H9 (cell line): ENCODE measurements around the gene RPS26. TPM values are rescaled to one million over a fixed set of nuclear protein-coding genes. Genes with fewer than 3 reads are reported as not detected.

ENCODE experiments used
- DNase-seq: peaks from one replicate; pipeline ENCODE4 v3.0.0-alpha.2; 2017
- H2AFZ ChIP-seq: one replicate; pipeline ENCODE4 v1.6.1; 2013; ENCODE audit warnings: mild to moderate bottlenecking, low read length, control low read depth, moderate library complexity
- H2AK5ac ChIP-seq: 2 replicates; pipeline ENCODE4 v1.6.1; 2013; ENCODE audit warnings: low read length, control low read depth, mixed read lengths; ENCODE audit not compliant: insufficient read length
- H2BK120ac ChIP-seq: one replicate; pipeline ENCODE4 v1.6.1; 2013; ENCODE audit warnings: low read depth, mild to moderate bottlenecking, low read length, control low read depth, inconsistent platforms; ENCODE audit not compliant: poor library complexity, severe bottlenecking
- H2BK12ac ChIP-seq: 2 replicates; pipeline ENCODE4 v1.6.1; 2013; ENCODE audit warnings: low read length, control low read depth, mixed read lengths, low read depth; ENCODE audit not compliant: insufficient read length
- H2BK15ac ChIP-seq: 2 replicates; pipeline ENCODE4 v1.6.1; 2013; ENCODE audit warnings: low read depth, low read length, control low read depth
- H2BK20ac ChIP-seq: one replicate; pipeline ENCODE4 v1.6.1; 2013; ENCODE audit warnings: low read depth, mild to moderate bottlenecking, low read length, control low read depth, inconsistent platforms; ENCODE audit not compliant: poor library complexity, severe bottlenecking
- H2BK5ac ChIP-seq: 2 replicates; pipeline ENCODE4 v1.6.1; 2013; ENCODE audit warnings: low read length, control low read depth, mixed read lengths; ENCODE audit not compliant: insufficient read length
- H3K14ac ChIP-seq: 2 replicates; pipeline ENCODE4 v1.6.1; 2013; ENCODE audit warnings: low read length, control low read depth; ENCODE audit not compliant: insufficient read depth
- H3K18ac ChIP-seq: 2 replicates; pipeline ENCODE4 v1.6.1; 2013; ENCODE audit warnings: low read depth, mild to moderate bottlenecking, mixed read lengths, low read length, control low read depth; ENCODE audit not compliant: insufficient read length
- H3K23ac ChIP-seq: 2 replicates; pipeline ENCODE4 v1.6.1; 2013; ENCODE audit warnings: low read length, control low read depth, mixed read lengths, low read depth; ENCODE audit not compliant: insufficient read length
- H3K23me2 ChIP-seq: 2 replicates; pipeline ENCODE4 v1.6.1; 2013; ENCODE audit warnings: low read depth, mild to moderate bottlenecking, mixed read lengths, low read length, control low read depth; ENCODE audit not compliant: insufficient read length, poor library complexity, severe bottlenecking
- H3K27ac ChIP-seq: 2 replicates; pipeline ENCODE4 v1.5.1; 2013; ENCODE audit warnings: low read length, control low read depth, mixed read lengths, low read depth; ENCODE audit not compliant: insufficient read length
- H3K27me3 ChIP-seq: 2 replicates; pipeline ENCODE4 v1.6.1; 2013; ENCODE audit warnings: low read length, control low read depth, inconsistent platforms; ENCODE audit not compliant: insufficient read depth
- H3K4ac ChIP-seq: 2 replicates; pipeline ENCODE4 v1.6.1; 2013; ENCODE audit warnings: low read depth, mild to moderate bottlenecking, control low read depth, inconsistent platforms, low read length, moderate library complexity
- H3K4me1 ChIP-seq: 2 replicates; pipeline ENCODE4 v1.6.1; 2013; ENCODE audit warnings: low read length, control low read depth, inconsistent platforms; ENCODE audit not compliant: insufficient read depth
- H3K4me2 ChIP-seq: 2 replicates; pipeline ENCODE4 v1.6.1; 2013; ENCODE audit warnings: low read length, control low read depth, mixed read lengths; ENCODE audit not compliant: insufficient read length, insufficient read depth
- H3K56ac ChIP-seq: 2 replicates; pipeline ENCODE4 v1.6.1; 2013; ENCODE audit warnings: low read depth, mild to moderate bottlenecking, mixed read lengths, low read length, control low read depth; ENCODE audit not compliant: insufficient read length
- H3K79me1 ChIP-seq: 2 replicates; pipeline ENCODE4 v1.6.1; 2013; ENCODE audit warnings: low read depth, mild to moderate bottlenecking, moderate library complexity, low read length, control low read depth, inconsistent platforms; ENCODE audit not compliant: insufficient read depth, poor library complexity, severe bottlenecking
- H3K79me2 ChIP-seq: 2 replicates; pipeline ENCODE4 v1.6.1; 2013; ENCODE audit warnings: low read length, control low read depth, inconsistent platforms; ENCODE audit not compliant: insufficient read depth
- H3K9ac ChIP-seq: 2 replicates; pipeline ENCODE4 v1.6.1; 2013; ENCODE audit warnings: low read length, control low read depth, mixed read lengths; ENCODE audit not compliant: insufficient read length; ENCODE audit errors: extremely low read depth
- H3K9me3 ChIP-seq: one replicate; pipeline ENCODE4 v1.6.1; 2013; ENCODE audit warnings: low read depth, low read length, inconsistent platforms; ENCODE audit not compliant: control insufficient read depth
- H3T11ph ChIP-seq: one replicate; pipeline ENCODE4 v1.6.1; 2013; ENCODE audit warnings: mild to moderate bottlenecking, low read length, control low read depth, inconsistent platforms
- H4K20me1 ChIP-seq: one replicate; pipeline ENCODE4 v1.6.1; 2013; ENCODE audit not compliant: control insufficient read depth, insufficient read length, insufficient read depth
- H4K5ac ChIP-seq: 2 replicates; pipeline ENCODE4 v1.6.1; 2013; ENCODE audit warnings: low read depth, mild to moderate bottlenecking, mixed read lengths, low read length, control low read depth; ENCODE audit not compliant: insufficient read length
- H4K8ac ChIP-seq: replicated peaks from 2 replicates; pipeline ENCODE4 v1.6.1; 2013; ENCODE audit warnings: low read length, control low read depth, mixed read lengths, low read depth; ENCODE audit not compliant: insufficient read length
- H4K91ac ChIP-seq: 2 replicates; pipeline ENCODE4 v1.6.1; 2013; ENCODE audit warnings: low read depth, mild to moderate bottlenecking, moderate library complexity, mixed read lengths, low read length, control low read depth; ENCODE audit not compliant: insufficient read length
- H3K27ac Mint-ChIP-seq, 3 experiments: 2 replicates in 2 of 3; 3 replicates in 1 of 3; pipeline ENCODE4 v1.8.0; 2020 to 2021; ENCODE audit warnings: mixed read lengths in 3 of 3, mild to moderate bottlenecking in 1 of 3, moderate library complexity in 1 of 3
- H3K27me3 Mint-ChIP-seq: 2 replicates; pipeline ENCODE4 v1.8.0; 2021; ENCODE audit warnings: low read depth, mild to moderate bottlenecking, moderate library complexity, mixed read lengths
- H3K36me3 Mint-ChIP-seq, 3 experiments: 2 replicates in 2 of 3; 3 replicates in 1 of 3; pipeline ENCODE4 v1.8.0; 2020 to 2021; ENCODE audit warnings: low read depth in 3 of 3, mixed read lengths in 3 of 3; ENCODE audit not compliant: insufficient read depth in 1 of 3
- H3K4me1 Mint-ChIP-seq, 2 experiments: 2 replicates each; pipeline ENCODE4 v1.8.0; 2020; ENCODE audit warnings: mixed read lengths in 2 of 2
- H3K4me3 Mint-ChIP-seq, 2 experiments: 2 replicates in 1 of 2; 3 replicates in 1 of 2; pipeline ENCODE4 v1.8.0; 2020 to 2021; ENCODE audit warnings: mild to moderate bottlenecking in 2 of 2, mixed read lengths in 2 of 2, moderate library complexity in 1 of 2
- H3K9me3 Mint-ChIP-seq, 2 experiments: 2 replicates in 1 of 2; 3 replicates in 1 of 2; pipeline ENCODE4 v1.8.0; 2020; ENCODE audit warnings: mild to moderate bottlenecking in 2 of 2, mixed read lengths in 2 of 2, moderate library complexity in 1 of 2
- WGBS: extraction: QIAGEN DNeasy Blood & Tissue Kit; methylation state at CpG from one replicate; pipeline ENCODE4 v1.1.7; 2013; ENCODE audit warnings: missing lambda C conversion rate, low lambda C conversion rate, mixed read lengths; ENCODE audit not compliant: insufficient read length; ENCODE audit errors: extremely low coverage; 5-methylcytosine and 5-hydroxymethylcytosine counted together
- total RNA-seq: library from RNA; stranded (reverse); gene quantifications from 2 replicates; pipeline ENCODE4 v1.2.1, GENCODE V29; 2021
- TF ChIP-seq, protein P1 (sequence below): fragments of 200-600 bp; sonication (generic); conservative IDR thresholded peaks from 3 replicates; pipeline ENCODE4 v1.8.0; 2021; ENCODE audit warnings: antibody characterized with exemption, mild to moderate bottlenecking

RPS26 gene
- total RNA-seq, 1 experiment from 2014 or later, result 51.9 TPM

GRCh38 chr12:56018356-56018755 is 23.4 kb upstream of the RPS26 start:
- Histone ChIP-seq H3K14ac (no peak overlapping the region), H2BK12ac (no peak overlapping the region), H3K79me2 (no peaks in the 10 kb centered on the region), H4K20me1 (no peaks in the 10 kb centered on the region), H3K18ac (no peak overlapping the region), H3K9me3 (no peaks in the 10 kb centered on the region), H4K91ac (no peak overlapping the region), H2AK5ac (no peak overlapping the region), H4K8ac (no peak overlapping the region), H3K4me1 (peaks cover 4% of the 10 kb centered on the region; the same call in 1 of the 2 replicates), H3K27me3 (no peaks in the 10 kb centered on the region), H3K56ac (no peak overlapping the region), H2BK120ac (no peak overlapping the region), H4K5ac (no peak overlapping the region), H3K4me2 (no peak overlapping the region), H2BK5ac (no peak overlapping the region), H3K23me2 (peaks cover 5% of the 10 kb centered on the region), H3K4ac (no peak overlapping the region), H3K23ac (no peak overlapping the region), H3K27ac (no peak overlapping the region), H2AFZ (no peak overlapping the region), H3K79me1 (no peaks in the 10 kb centered on the region), H2BK20ac (no peak overlapping the region), H3T11ph (no peak overlapping the region), H3K9ac (no peak overlapping the region), H2BK15ac (no peak overlapping the region)
- Mint-ChIP-seq H3K4me3 (no peak overlapping the region), H3K36me3 (peaks cover 5 to 12% (median 12%) of the 10 kb centered on the region in 3 experiments), H3K27ac (no peak overlapping the region), H3K4me1 (peaks cover 27 to 29% of the 10 kb centered on the region in 2 experiments), H3K9me3 (no peaks in the 10 kb centered on the region), H3K27me3 (no peaks in the 10 kb centered on the region)
- no peak for DNase-seq
- TF ChIP-seq, protein P1, sequence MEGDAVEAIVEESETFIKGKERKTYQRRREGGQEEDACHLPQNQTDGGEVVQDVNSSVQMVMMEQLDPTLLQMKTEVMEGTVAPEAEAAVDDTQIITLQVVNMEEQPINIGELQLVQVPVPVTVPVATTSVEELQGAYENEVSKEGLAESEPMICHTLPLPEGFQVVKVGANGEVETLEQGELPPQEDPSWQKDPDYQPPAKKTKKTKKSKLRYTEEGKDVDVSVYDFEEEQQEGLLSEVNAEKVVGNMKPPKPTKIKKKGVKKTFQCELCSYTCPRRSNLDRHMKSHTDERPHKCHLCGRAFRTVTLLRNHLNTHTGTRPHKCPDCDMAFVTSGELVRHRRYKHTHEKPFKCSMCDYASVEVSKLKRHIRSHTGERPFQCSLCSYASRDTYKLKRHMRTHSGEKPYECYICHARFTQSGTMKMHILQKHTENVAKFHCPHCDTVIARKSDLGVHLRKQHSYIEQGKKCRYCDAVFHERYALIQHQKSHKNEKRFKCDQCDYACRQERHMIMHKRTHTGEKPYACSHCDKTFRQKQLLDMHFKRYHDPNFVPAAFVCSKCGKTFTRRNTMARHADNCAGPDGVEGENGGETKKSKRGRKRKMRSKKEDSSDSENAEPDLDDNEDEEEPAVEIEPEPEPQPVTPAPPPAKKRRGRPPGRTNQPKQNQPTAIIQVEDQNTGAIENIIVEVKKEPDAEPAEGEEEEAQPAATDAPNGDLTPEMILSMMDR, result no peak
- no CpG with 5 or more reads among the region's 1 CpG for WGBS
